ENCODE measurements around the gene SGK1. TPM values are rescaled to one million over a fixed set of nuclear protein-coding genes. Genes with fewer than 3 reads are reported as not detected.

SGK1 gene
- total and polyA plus RNA-seq, 5 donors from 2014 or later: 3.6 to 193 (median 4.1) TPM

- Histone ChIP-seq H3K9me3 (ENCODE audit: control insufficient read depth in 2 of 2, low read length in 2 of 2) (no peaks in the 10 kb centered on the region), H3K4me1 (ENCODE audit: control insufficient read depth, insufficient read depth, low read length, poor library complexity, severe bottlenecking) (peaks cover 12% of the 10 kb centered on the region), H3K4me3 (ENCODE audit: low read depth, low read length) (no peak overlapping the region), H3K27me3 (ENCODE audit: control insufficient read depth, insufficient read depth, low read length) (peaks cover 9% of the 10 kb centered on the region), H3K36me3 (ENCODE audit: control insufficient read depth, insufficient read depth, low read length) (no peaks in the 10 kb centered on the region), H3K27ac (ENCODE audit: insufficient read depth, low read length, poor library complexity, severe bottlenecking) (no peak overlapping the region)
- ATAC-seq (ENCODE audit: low read depth in 2 of 2) (no peak), DNase-seq (no peak)
- Mint-ChIP-seq H3K36me3 (no peaks in the 10 kb centered on the region), H3K27ac (no peak overlapping the region), H3K27me3 (peaks cover 43% of the 10 kb centered on the region), H3K4me1 (peaks cover 5 to 20% (median 12%) of the 10 kb centered on the region in 4 donors), H3K4me3 (no peak overlapping the region), H3K9me3 (peaks cover 0 to 5% (median 0%) of the 10 kb centered on the region in 7 donors)
These were observed 1.0 kb upstream of the SGK1 start for GRCh38 chr6:134318974-134319281.

GRCh38 chr6:134318236-134318973 lies 493 bp upstream of the SGK1 start:
- peaks cover 5 to 20% (median 12%) of the 10 kb centered on the region in 4 donors for H3K4me1 Mint-ChIP-seq
- no peaks in the 10 kb centered on the region for H3K36me3 Mint-ChIP-seq
- H3K4me3 ChIP-seq (ENCODE audit: low read depth, low read length): peak overlapping the region; percentile 78

DNA sequence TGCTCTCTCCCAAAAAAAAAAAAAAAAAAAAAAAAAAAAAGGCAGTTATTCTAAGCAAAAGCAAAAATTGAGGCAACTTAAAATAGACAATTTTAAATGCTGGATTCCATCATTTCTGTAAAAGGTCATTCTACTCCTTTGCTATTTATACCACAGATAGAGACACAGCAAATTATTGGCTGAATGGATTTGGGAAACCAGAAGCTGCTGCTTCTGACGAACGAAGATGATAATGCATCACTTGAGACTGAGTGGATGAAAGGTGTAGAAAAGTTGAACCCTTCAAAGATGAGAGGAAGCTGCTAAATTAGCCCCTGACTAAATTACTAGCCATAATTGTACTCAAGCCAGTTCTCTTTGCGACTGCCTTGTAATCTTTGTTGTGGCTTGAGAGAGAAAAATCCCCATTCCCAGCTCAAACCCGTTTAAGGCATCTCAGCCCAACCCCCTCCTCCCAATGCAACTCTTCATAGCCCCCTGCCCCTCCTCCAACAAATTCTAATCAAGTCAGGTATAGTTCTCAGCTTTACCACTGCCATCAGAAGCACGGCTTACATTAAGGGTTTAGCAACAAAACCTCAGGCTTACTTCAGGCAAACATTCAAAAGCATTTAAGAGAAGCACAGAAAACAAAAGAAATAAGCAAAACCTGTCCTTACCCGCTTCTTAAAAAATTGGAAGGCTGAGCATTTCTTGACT lies 1.0 kb downstream of the SGK1 start:
- peaks cover 54% of the 10 kb centered on the region for H3K27me3 Mint-ChIP-seq
- H3K4me3 Mint-ChIP-seq: peak overlapping the region; percentile 79 to 93 (median 86)
- no peak overlapping the region for H3K27ac ChIP-seq (ENCODE audit: insufficient read depth, low read length, poor library complexity, severe bottlenecking)
- H3K27me3 ChIP-seq (ENCODE audit: control insufficient read depth, insufficient read depth, low read length): peaks cover 9% of the 10 kb centered on the region
- peaks cover 0 to 5% (median 0%) of the 10 kb centered on the region in 7 donors for H3K9me3 Mint-ChIP-seq
- peaks cover 5 to 20% (median 12%) of the 10 kb centered on the region in 4 donors for H3K4me1 Mint-ChIP-seq
- H3K9me3 ChIP-seq (ENCODE audit: control insufficient read depth in 2 of 2, low read length in 2 of 2): no peaks in the 10 kb centered on the region
- H3K4me3 ChIP-seq (ENCODE audit: low read depth, low read length): peak overlapping the region; percentile 78
- peaks cover 12% of the 10 kb centered on the region for H3K4me1 ChIP-seq (ENCODE audit: control insufficient read depth, insufficient read depth, low read length, poor library complexity, severe bottlenecking)
- ATAC-seq (ENCODE audit: low read depth in 2 of 2) (no peak), DNase-seq (no peak)
- H3K36me3 Mint-ChIP-seq: no peaks in the 10 kb centered on the region
- no peaks in the 10 kb centered on the region for H3K36me3 ChIP-seq (ENCODE audit: control insufficient read depth, insufficient read depth, low read length)
- peak overlapping the region in 1 of 3 donors; percentile 52 for H3K27ac Mint-ChIP-seq

More at GRCh38 chr6:134318236-134318973, 493 bp upstream of the SGK1 start:
- H3K4me1 ChIP-seq (ENCODE audit: control insufficient read depth, insufficient read depth, low read length, poor library complexity, severe bottlenecking): peaks cover 12% of the 10 kb centered on the region
- H3K9me3 ChIP-seq (ENCODE audit: control insufficient read depth in 2 of 2, low read length in 2 of 2): no peaks in the 10 kb centered on the region
- H3K36me3 ChIP-seq (ENCODE audit: control insufficient read depth, insufficient read depth, low read length): no peaks in the 10 kb centered on the region
- H3K9me3 Mint-ChIP-seq: peaks cover 0 to 5% (median 0%) of the 10 kb centered on the region in 7 donors
- no peak overlapping the region for H3K27ac Mint-ChIP-seq
- no peak overlapping the region for H3K27ac ChIP-seq (ENCODE audit: insufficient read depth, low read length, poor library complexity, severe bottlenecking)
- H3K4me3 Mint-ChIP-seq: peak overlapping the region; percentile 79 to 93 (median 86)
- no peak for DNase-seq
- ATAC-seq (ENCODE audit: low read depth in 2 of 2): no peak
- H3K27me3 ChIP-seq (ENCODE audit: control insufficient read depth, insufficient read depth, low read length): peaks cover 9% of the 10 kb centered on the region
- H3K27me3 Mint-ChIP-seq: peaks cover 48% of the 10 kb centered on the region

GRCh38 chr6:134315974-134316441 lies 1.9 kb downstream of the SGK1 start:
- Histone ChIP-seq H3K9me3 (ENCODE audit: control insufficient read depth in 2 of 2, low read length in 2 of 2) (no peaks in the 10 kb centered on the region), H3K4me1 (ENCODE audit: control insufficient read depth, insufficient read depth, low read length, poor library complexity, severe bottlenecking) (peaks cover 12% of the 10 kb centered on the region), H3K27ac (ENCODE audit: insufficient read depth, low read length, poor library complexity, severe bottlenecking) (no peak overlapping the region), H3K36me3 (ENCODE audit: control insufficient read depth, insufficient read depth, low read length) (no peaks in the 10 kb centered on the region), H3K27me3 (ENCODE audit: control insufficient read depth, insufficient read depth, low read length) (peaks cover 9% of the 10 kb centered on the region), H3K4me3 (ENCODE audit: low read depth, low read length) (no peak overlapping the region)
- Mint-ChIP-seq H3K4me1 (peaks cover 5 to 20% (median 12%) of the 10 kb centered on the region in 4 donors), H3K27me3 (peaks cover 54% of the 10 kb centered on the region), H3K27ac (no peak overlapping the region), H3K36me3 (no peaks in the 10 kb centered on the region), H3K4me3 (no peak overlapping the region), H3K9me3 (peaks cover 0 to 5% (median 0%) of the 10 kb centered on the region in 7 donors)
- ATAC-seq (ENCODE audit: low read depth in 2 of 2) (no peak), DNase-seq (no peak)

DNA sequence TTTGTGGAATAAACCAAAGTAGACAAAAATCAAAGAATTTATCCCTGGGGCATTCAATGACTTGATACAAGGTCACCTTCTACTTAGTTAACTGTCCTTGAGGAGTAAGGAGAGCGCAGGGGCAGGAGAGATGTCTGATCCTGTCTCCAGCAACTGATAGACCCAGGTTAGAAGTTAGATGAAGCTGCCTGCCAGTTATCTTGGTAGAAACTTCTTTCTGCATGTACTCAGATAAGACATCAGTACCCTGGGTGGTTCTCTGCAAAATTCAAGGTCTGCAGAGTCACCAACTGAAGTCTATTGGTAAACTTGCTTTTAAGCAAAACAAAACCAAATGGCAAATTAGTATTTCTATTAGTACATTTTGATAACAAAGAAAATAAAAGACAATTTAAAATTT lies 2.7 kb downstream of the SGK1 start:
- no peak overlapping the region for H3K27ac Mint-ChIP-seq
- Histone ChIP-seq H3K36me3 (ENCODE audit: control insufficient read depth, insufficient read depth, low read length) (no peaks in the 10 kb centered on the region), H3K27ac (ENCODE audit: insufficient read depth, low read length, poor library complexity, severe bottlenecking) (no peak overlapping the region), H3K27me3 (ENCODE audit: control insufficient read depth, insufficient read depth, low read length) (peaks cover 9% of the 10 kb centered on the region), H3K9me3 (ENCODE audit: control insufficient read depth in 2 of 2, low read length in 2 of 2) (no peaks in the 10 kb centered on the region), H3K4me1 (ENCODE audit: control insufficient read depth, insufficient read depth, low read length, poor library complexity, severe bottlenecking) (peaks cover 12% of the 10 kb centered on the region), H3K4me3 (ENCODE audit: low read depth, low read length) (no peak overlapping the region)
- peaks cover 0 to 5% (median 0%) of the 10 kb centered on the region in 7 donors for H3K9me3 Mint-ChIP-seq
- no peaks in the 10 kb centered on the region for H3K36me3 Mint-ChIP-seq
- peak overlapping the region in 1 of 4 donors; percentile 43 for H3K4me3 Mint-ChIP-seq
- H3K4me1 Mint-ChIP-seq: peaks cover 5 to 20% (median 12%) of the 10 kb centered on the region in 4 donors
- ATAC-seq (ENCODE audit: low read depth in 2 of 2) (no peak), DNase-seq (no peak)
- H3K27me3 Mint-ChIP-seq: peaks cover 54% of the 10 kb centered on the region

GRCh38 chr6:134314006-134314821 lies 3.7 kb downstream of the SGK1 start:
- DNase-seq (no peak), ATAC-seq (ENCODE audit: low read depth in 2 of 2) (no peak)
- Histone ChIP-seq H3K27ac (ENCODE audit: insufficient read depth, low read length, poor library complexity, severe bottlenecking) (no peak overlapping the region), H3K27me3 (ENCODE audit: control insufficient read depth, insufficient read depth, low read length) (peaks cover 9% of the 10 kb centered on the region), H3K9me3 (ENCODE audit: control insufficient read depth in 2 of 2, low read length in 2 of 2) (no peaks in the 10 kb centered on the region), H3K4me1 (ENCODE audit: control insufficient read depth, insufficient read depth, low read length, poor library complexity, severe bottlenecking) (peaks cover 12% of the 10 kb centered on the region), H3K36me3 (ENCODE audit: control insufficient read depth, insufficient read depth, low read length) (no peaks in the 10 kb centered on the region), H3K4me3 (ENCODE audit: low read depth, low read length) (no peak overlapping the region)
- no peak overlapping the region for H3K27ac Mint-ChIP-seq
- peaks cover 5 to 22% (median 12%) of the 10 kb centered on the region in 4 donors for H3K4me1 Mint-ChIP-seq
- peak overlapping the region in 1 of 4 donors; percentile 34 for H3K4me3 Mint-ChIP-seq
- H3K9me3 Mint-ChIP-seq: peaks cover 0 to 2% (median 0%) of the 10 kb centered on the region in 7 donors
- H3K27me3 Mint-ChIP-seq: peaks cover 54% of the 10 kb centered on the region
- no peaks in the 10 kb centered on the region for H3K36me3 Mint-ChIP-seq

GRCh38 chr6:134312038-134312660 lies 5.8 kb downstream of the SGK1 start:
- no peak for DNase-seq
- Mint-ChIP-seq H3K4me1 (peaks cover 2 to 17% (median 4%) of the 10 kb centered on the region in 4 donors), H3K9me3 (peaks cover 0 to 2% (median 0%) of the 10 kb centered on the region in 7 donors), H3K27me3 (peaks cover 37% of the 10 kb centered on the region), H3K27ac (no peak overlapping the region), H3K36me3 (no peaks in the 10 kb centered on the region), H3K4me3 (no peak overlapping the region)
- ATAC-seq (ENCODE audit: low read depth in 2 of 2): no peak
- H3K27ac ChIP-seq (ENCODE audit: insufficient read depth, low read length, poor library complexity, severe bottlenecking): no peak overlapping the region
- peaks cover 3% of the 10 kb centered on the region for H3K27me3 ChIP-seq (ENCODE audit: control insufficient read depth, insufficient read depth, low read length)
- H3K9me3 ChIP-seq (ENCODE audit: control insufficient read depth in 2 of 2, low read length in 2 of 2): no peaks in the 10 kb centered on the region
- peaks cover 2% of the 10 kb centered on the region for H3K4me1 ChIP-seq (ENCODE audit: control insufficient read depth, insufficient read depth, low read length, poor library complexity, severe bottlenecking)
- no peak overlapping the region for H3K4me3 ChIP-seq (ENCODE audit: low read depth, low read length)
- no peaks in the 10 kb centered on the region for H3K36me3 ChIP-seq (ENCODE audit: control insufficient read depth, insufficient read depth, low read length)

All from CD4-positive, CD25-positive, alpha-beta regulatory T cell (primary cell).